IMR-90 (cell line): ENCODE measurements around the gene SLC35A4. TPM values are rescaled to one million over a fixed set of nuclear protein-coding genes. Genes with fewer than 3 reads are reported as not detected.

Source experiments
- ATAC-seq: fragments of 200-7000 bp; cut with Tn5 transposase; 2 replicates; pipeline ENCODE4 v1.9.1; 2020; ENCODE audit warnings: low read depth, mild to moderate bottlenecking, moderate library complexity
- BruUV-seq: library from RNA; stranded (reverse); fragments of 400-500 nt; replicated peaks from 2 replicates; lab custom pipeline; 2021; lab: Mats Ljungman, UMichigan
- CTCF ChIA-PET: fragments of 300-600 bp; formaldehyde crosslinking; extraction: SDS; loops from one replicate; lab custom pipeline; 2021; ENCODE audit warnings: antibody characterized with exemption; lab: Yijun Ruan, JAX
- POLR2A ChIA-PET: fragments of 300-600 bp; sonication (Branson Sonifier 250); formaldehyde crosslinking; loops from one replicate; lab custom pipeline; 2022; ENCODE audit warnings: antibody characterized with exemption; ENCODE audit not compliant: unreplicated experiment; lab: Charles Lee
- DNase-seq: peaks from one replicate; pipeline ENCODE4 v3.0.0; 2013
- H2AFZ ChIP-seq: replicated peaks from 2 replicates; pipeline ENCODE3; 2013; ENCODE audit warnings: low read length, mild to moderate bottlenecking; ENCODE audit not compliant: poor library complexity
- H2AK5ac ChIP-seq: 2 replicates; pipeline ENCODE4 v1.6.1; 2013; ENCODE audit warnings: low read depth, low read length, inconsistent platforms
- H2AK9ac ChIP-seq: replicated peaks from 2 replicates; pipeline ENCODE3; 2013; ENCODE audit warnings: mild to moderate bottlenecking, low read depth, low read length, moderate library complexity; ENCODE audit not compliant: poor library complexity
- H2BK120ac ChIP-seq: 2 replicates; pipeline ENCODE4 v1.6.1; 2013; ENCODE audit warnings: low read depth, low read length, inconsistent platforms
- H2BK15ac ChIP-seq: 3 replicates; pipeline ENCODE4 v1.6.1; 2013; ENCODE audit warnings: low read depth, low read length, inconsistent platforms
- H2BK20ac ChIP-seq: 2 replicates; pipeline ENCODE4 v1.6.1; 2013; ENCODE audit warnings: low read depth, mild to moderate bottlenecking, inconsistent platforms, low read length, moderate library complexity
- H2BK5ac ChIP-seq: 2 replicates; pipeline ENCODE4 v1.6.1; 2013; ENCODE audit warnings: mild to moderate bottlenecking, low read depth, low read length, inconsistent platforms; ENCODE audit not compliant: poor library complexity, severe bottlenecking
- H3K14ac ChIP-seq: replicated peaks from 2 replicates; pipeline ENCODE4 v1.6.1; 2013; ENCODE audit warnings: low read depth, low read length, inconsistent platforms
- H3K18ac ChIP-seq: 2 replicates; pipeline ENCODE4 v1.6.1; 2013; ENCODE audit warnings: low read depth, low read length, control low read depth
- H3K23ac ChIP-seq: 2 replicates; pipeline ENCODE4 v1.6.1; 2013; ENCODE audit warnings: low read depth, low read length, inconsistent platforms
- H3K27ac ChIP-seq: 2 replicates; pipeline ENCODE4 v1.5.1; 2013; ENCODE audit warnings: mild to moderate bottlenecking, control low read depth, low read length; ENCODE audit not compliant: insufficient read depth
- H3K27me3 ChIP-seq: 2 replicates; pipeline ENCODE4 v1.6.1; 2013; ENCODE audit warnings: low read length; ENCODE audit not compliant: control insufficient read depth, insufficient read depth
- H3K36me3 ChIP-seq: 2 replicates; pipeline ENCODE4 v1.6.1; 2013; ENCODE audit warnings: low read length, mixed read lengths; ENCODE audit not compliant: control insufficient read depth, insufficient read depth
- H3K4ac ChIP-seq: 2 replicates; pipeline ENCODE4 v1.6.1; 2013; ENCODE audit warnings: low read depth, low read length, inconsistent platforms
- H3K4me1 ChIP-seq: 2 replicates; pipeline ENCODE4 v1.6.1; 2013; ENCODE audit warnings: low read length, mixed read lengths; ENCODE audit not compliant: control insufficient read depth, insufficient read depth
- H3K4me2 ChIP-seq: 2 replicates; pipeline ENCODE4 v1.6.1; 2013; ENCODE audit warnings: low read depth, mild to moderate bottlenecking, control low read depth, low read length, moderate library complexity
- H3K4me3 ChIP-seq: 2 replicates; pipeline ENCODE4 v1.5.1; 2013; ENCODE audit warnings: low read depth, mild to moderate bottlenecking, control low read depth, low read length, moderate library complexity; ENCODE audit not compliant: insufficient read depth
- H3K56ac ChIP-seq: 2 replicates; pipeline ENCODE4 v1.6.1; 2013; ENCODE audit warnings: low read length, inconsistent platforms; ENCODE audit not compliant: insufficient read depth; ENCODE audit errors: extremely low read depth
- H3K79me1 ChIP-seq, 2 experiments: 2 replicates each; pipeline ENCODE4 v1.6.1; 2013; ENCODE audit warnings: low read length in 2 of 2, inconsistent platforms in 1 of 2, low read depth in 1 of 2
- H3K9ac ChIP-seq: 2 replicates; pipeline ENCODE4 v1.6.1; 2013; ENCODE audit warnings: low read depth, low read length, control low read depth
- H3K9me1 ChIP-seq: 2 replicates; pipeline ENCODE4 v1.6.1; 2013; ENCODE audit warnings: low read length, inconsistent platforms; ENCODE audit not compliant: insufficient read depth
- H3K9me3 ChIP-seq: 2 replicates; pipeline ENCODE4 v1.6.1; 2013; ENCODE audit warnings: low read length; ENCODE audit not compliant: control insufficient read depth, insufficient read depth
- H4K20me1 ChIP-seq: 2 replicates; pipeline ENCODE4 v1.6.1; 2013; ENCODE audit warnings: low read length, inconsistent platforms; ENCODE audit not compliant: insufficient read depth
- H4K5ac ChIP-seq: 2 replicates; pipeline ENCODE4 v1.6.1; 2013; ENCODE audit warnings: mild to moderate bottlenecking, low read depth, low read length, control low read depth
- H4K8ac ChIP-seq, 2 experiments: 2 replicates each; pipeline ENCODE4 v1.6.1; 2013; ENCODE audit warnings: low read depth in 2 of 2, low read length in 2 of 2, control low read depth in 1 of 2, inconsistent platforms in 1 of 2
- H4K91ac ChIP-seq: 2 replicates; pipeline ENCODE4 v1.6.1; 2013; ENCODE audit warnings: low read depth, low read length, inconsistent platforms; ENCODE audit not compliant: insufficient read depth
- CEBPB ChIP-seq: IDR thresholded peaks from 2 replicates; pipeline ENCODE4 v1.6.1; 2012; ENCODE audit warnings: low read depth, low read length, improper control_type of control experiment
- FOS ChIP-seq: fragments of 150-350 bp; IDR thresholded peaks from 2 replicates; pipeline ENCODE4 v1.6.1; 2016; ENCODE audit warnings: low read depth, low read length
- MXI1 ChIP-seq: IDR thresholded peaks from 2 replicates; pipeline ENCODE4 v1.6.1; 2012; ENCODE audit warnings: low read depth, mild to moderate bottlenecking, low read length, moderate library complexity, borderline replicate concordance
- RCOR1 ChIP-seq: IDR thresholded peaks from 2 replicates; pipeline ENCODE4 v1.6.1; 2012; ENCODE audit warnings: mild to moderate bottlenecking, low read length, improper control_type of control experiment; ENCODE audit not compliant: insufficient replicate concordance
- WGBS, 2 experiments: methylation state at CpG; one replicate each; pipeline versions ENCODE4 v1.1.5 to v1.1.7; 2013; ENCODE audit warnings: missing lambda C conversion rate in 2 of 2; ENCODE audit not compliant: insufficient read length in 1 of 2; ENCODE audit errors: extremely low coverage in 2 of 2; 5-methylcytosine and 5-hydroxymethylcytosine counted together
- dilution Hi-C: fragments of 300-500 bp; cut with HindIII; formaldehyde crosslinking; loops from one replicate; pipeline ENCODE4 v1.14.3; 2018; ENCODE audit warnings: low sequenced_read_pairs; ENCODE audit not compliant: unreplicated experiment
- in situ Hi-C: fragments of 300-500 bp; cut with MboI; formaldehyde crosslinking; loops from 3 replicates; pipeline ENCODE4 v1.14.3; 2019; ENCODE audit warnings: low sequenced_read_pairs, inconsistent platforms, mixed read lengths
- intact Hi-C: fragments of 100-400 bp; cut with micrococcal nuclease; formaldehyde crosslinking; loops from 2 replicates; pipeline ENCODE4 v1.10.0; 2022
- polyA plus RNA-seq, 3 experiments: library from polyadenylated mRNA; depleted of rRNA; stranded (reverse); fragments of >200 nt; gene quantifications; 2 replicates each; pipeline ENCODE4 v1.2.3, GENCODE V29; 2012; ENCODE audit warnings: low replicate concordance in 1 of 3
- total RNA-seq: library from RNA; depleted of rRNA; stranded (reverse); fragments of >200 nt; gene quantifications from 2 replicates; pipeline ENCODE4 v1.2.3, GENCODE V29; 2012
- TF ChIP-seq, protein P1 (sequence below): fragments of 150-350 bp; IDR thresholded peaks from 2 replicates; pipeline ENCODE4 v1.6.1; 2016; ENCODE audit warnings: low read depth, mild to moderate bottlenecking, low read length, moderate library complexity, borderline replicate concordance

The SLC35A4 gene
- total and polyA plus RNA-seq, 2 of the 4 experiments (the other 2 are of a cell fraction): 19.2 to 66.4 TPM

DNA sequence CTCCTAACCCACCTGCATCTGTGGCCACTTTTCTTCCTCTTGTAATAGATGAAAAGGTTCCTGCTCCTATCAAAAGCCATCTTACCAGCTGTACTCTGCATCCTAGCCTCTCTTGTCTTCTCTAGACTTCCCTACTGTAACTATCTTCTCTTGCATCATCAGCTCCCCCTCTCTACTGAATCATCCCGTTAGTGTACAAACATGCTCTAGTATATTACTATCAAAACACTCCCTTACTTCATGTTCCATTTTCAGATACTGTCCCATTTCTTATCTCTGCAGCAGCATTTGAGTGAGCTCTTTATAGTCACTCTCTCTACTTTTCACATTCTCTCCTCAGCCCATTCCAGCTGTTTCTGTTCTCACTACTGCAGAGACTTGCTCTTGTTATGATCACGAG, 10.2 kb upstream of the SLC35A4 start:
- Histone ChIP-seq H3K4me2 (peak overlapping the region; percentile 49; the same call in 1 of the 2 replicates), H3K56ac (no peak overlapping the region), H2BK5ac (no peak overlapping the region), H3K4me3 (no peak overlapping the region), H3K9ac (no peak overlapping the region), H4K5ac (no peak overlapping the region), H3K4ac (no peak overlapping the region), H4K20me1 (peaks cover 25% of the 10 kb centered on the region), H3K9me1 (peaks cover 9% of the 10 kb centered on the region), H3K27me3 (no peaks in the 10 kb centered on the region), H3K9me3 (no peaks in the 10 kb centered on the region), H3K14ac (0 out of 2 replicates have a peak overlapping the region, but pooled peaks have one; percentile 15), H2BK20ac (no peak overlapping the region), H2AK9ac (no peak overlapping the region), H4K8ac (no peak overlapping the region), H3K36me3 (peaks cover 25% of the 10 kb centered on the region), H2AK5ac (no peak overlapping the region), H3K79me1 (peaks cover 22 to 73% of the 10 kb centered on the region in 2 experiments), H4K91ac (no peak overlapping the region), H3K23ac (no peak overlapping the region), H2BK15ac (no peak overlapping the region), H3K18ac (no peak overlapping the region), H3K27ac (no peak overlapping the region), H2AFZ (no peak overlapping the region), H3K4me1 (peaks cover 16% of the 10 kb centered on the region), H2BK120ac (no peak overlapping the region)
- intact Hi-C loops (no loop called here), in situ Hi-C loops (no loop called here), dilution Hi-C loops (no loop called here)
- ChIA-PET POLR2A (no interaction called here), CTCF (interaction anchor here (0.9 kb wide), 1 partner anchor 18 kb away, joined by 11 read pairs; no protein-coding TSS in a partner anchor)
- ATAC-seq: peak; percentile 51
- no TSS peak for BruUV-seq
- TF ChIP-seq, protein P1, sequence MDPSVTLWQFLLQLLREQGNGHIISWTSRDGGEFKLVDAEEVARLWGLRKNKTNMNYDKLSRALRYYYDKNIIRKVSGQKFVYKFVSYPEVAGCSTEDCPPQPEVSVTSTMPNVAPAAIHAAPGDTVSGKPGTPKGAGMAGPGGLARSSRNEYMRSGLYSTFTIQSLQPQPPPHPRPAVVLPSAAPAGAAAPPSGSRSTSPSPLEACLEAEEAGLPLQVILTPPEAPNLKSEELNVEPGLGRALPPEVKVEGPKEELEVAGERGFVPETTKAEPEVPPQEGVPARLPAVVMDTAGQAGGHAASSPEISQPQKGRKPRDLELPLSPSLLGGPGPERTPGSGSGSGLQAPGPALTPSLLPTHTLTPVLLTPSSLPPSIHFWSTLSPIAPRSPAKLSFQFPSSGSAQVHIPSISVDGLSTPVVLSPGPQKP: no peak
- peak; percentile 96 for TF ChIP-seq CEBPB
- no peak for TF ChIP-seq MXI1
- no peak for TF ChIP-seq RCOR1
- peak; percentile 52; the same call in 1 of the 2 replicates for TF ChIP-seq FOS
- DNase-seq: peak; percentile 83
- 34% methylated on average over 2 of the region's 2 CpGs; no CpG with 5 or more reads in 1 of the 2 experiments for WGBS, 2 experiments
